ENCODE results near the gene CALML3. TPM values are rescaled to one million over a fixed set of nuclear protein-coding genes. Genes with fewer than 3 reads are reported as not detected.
A peak's percentile ranks its signal among the peaks of the same experiment; 100 is the strongest.

Gene CALML3
- total and polyA plus RNA-seq, 8 donors: 0.46 to 64.6 TPM; not detected in 6

DNA sequence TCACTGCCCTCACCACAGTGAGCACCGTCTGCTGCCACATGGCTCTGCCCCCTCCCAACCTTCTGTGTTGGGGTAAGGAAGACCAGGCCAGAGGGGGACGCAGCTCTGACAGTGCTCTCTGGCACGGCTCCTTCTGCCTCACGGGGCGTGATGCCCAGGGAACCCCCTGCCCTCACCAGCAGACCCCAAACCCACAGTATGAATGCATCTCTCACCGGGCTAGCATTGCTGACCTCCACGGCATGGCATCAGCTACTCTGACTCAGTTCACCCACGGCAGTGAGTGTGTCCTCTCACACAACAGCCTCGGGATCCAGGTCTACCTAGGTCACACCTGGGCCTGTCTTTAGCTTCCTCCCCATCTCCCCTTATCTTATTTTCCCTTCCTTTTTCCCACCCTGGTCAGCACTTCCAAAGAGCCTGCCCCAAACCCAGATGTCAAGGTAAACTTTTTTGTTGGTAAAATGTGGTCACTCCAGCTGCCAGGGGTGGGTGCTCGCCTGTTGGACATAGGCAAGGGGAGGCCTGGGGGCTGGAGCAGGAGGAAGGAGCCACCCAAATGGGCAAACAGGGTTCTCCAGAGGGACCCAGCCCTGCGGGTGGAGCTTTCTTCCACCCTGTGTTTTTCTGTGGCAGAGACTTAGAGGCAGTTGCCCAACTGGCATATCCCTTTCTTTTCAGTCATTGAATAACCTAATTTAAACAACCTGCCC is 4.4 kb downstream of the CALML3 start:
- Histone ChIP-seq H3K27ac (peak overlapping the region in 2 of 5 donors; percentile 11 to 57), H3K4me3 (no peak overlapping the region), H3K9me3 (no peaks in the 10 kb centered on the region), H3K4me1 (peaks cover 0 to 33% (median 2%) of the 10 kb centered on the region in 4 donors), H3K27me3 (no peaks in the 10 kb centered on the region), H3K36me3 (no peaks in the 10 kb centered on the region)
- WGBS, 5 donors: 81 to 85% (median 83%) methylated on average over 11 of the region's 11 CpGs
- intact Hi-C loops (cut with DNase I; ENCODE audit: low total_unique reads): no loop called here
- TF ChIP-seq POLR2A (IDR thresholded peaks at IDR 0.05) (no peak), EP300 (IDR thresholded peaks at IDR 0.05) (no peak), POLR2AphosphoS5 (IDR thresholded peaks at IDR 0.05) (no peak)
- TF ChIP-seq, protein P1, sequence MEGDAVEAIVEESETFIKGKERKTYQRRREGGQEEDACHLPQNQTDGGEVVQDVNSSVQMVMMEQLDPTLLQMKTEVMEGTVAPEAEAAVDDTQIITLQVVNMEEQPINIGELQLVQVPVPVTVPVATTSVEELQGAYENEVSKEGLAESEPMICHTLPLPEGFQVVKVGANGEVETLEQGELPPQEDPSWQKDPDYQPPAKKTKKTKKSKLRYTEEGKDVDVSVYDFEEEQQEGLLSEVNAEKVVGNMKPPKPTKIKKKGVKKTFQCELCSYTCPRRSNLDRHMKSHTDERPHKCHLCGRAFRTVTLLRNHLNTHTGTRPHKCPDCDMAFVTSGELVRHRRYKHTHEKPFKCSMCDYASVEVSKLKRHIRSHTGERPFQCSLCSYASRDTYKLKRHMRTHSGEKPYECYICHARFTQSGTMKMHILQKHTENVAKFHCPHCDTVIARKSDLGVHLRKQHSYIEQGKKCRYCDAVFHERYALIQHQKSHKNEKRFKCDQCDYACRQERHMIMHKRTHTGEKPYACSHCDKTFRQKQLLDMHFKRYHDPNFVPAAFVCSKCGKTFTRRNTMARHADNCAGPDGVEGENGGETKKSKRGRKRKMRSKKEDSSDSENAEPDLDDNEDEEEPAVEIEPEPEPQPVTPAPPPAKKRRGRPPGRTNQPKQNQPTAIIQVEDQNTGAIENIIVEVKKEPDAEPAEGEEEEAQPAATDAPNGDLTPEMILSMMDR (IDR thresholded peaks at IDR 0.05): no peak
- peak in 1 of 2 donors; percentile 20 for DNase-seq

DNA sequence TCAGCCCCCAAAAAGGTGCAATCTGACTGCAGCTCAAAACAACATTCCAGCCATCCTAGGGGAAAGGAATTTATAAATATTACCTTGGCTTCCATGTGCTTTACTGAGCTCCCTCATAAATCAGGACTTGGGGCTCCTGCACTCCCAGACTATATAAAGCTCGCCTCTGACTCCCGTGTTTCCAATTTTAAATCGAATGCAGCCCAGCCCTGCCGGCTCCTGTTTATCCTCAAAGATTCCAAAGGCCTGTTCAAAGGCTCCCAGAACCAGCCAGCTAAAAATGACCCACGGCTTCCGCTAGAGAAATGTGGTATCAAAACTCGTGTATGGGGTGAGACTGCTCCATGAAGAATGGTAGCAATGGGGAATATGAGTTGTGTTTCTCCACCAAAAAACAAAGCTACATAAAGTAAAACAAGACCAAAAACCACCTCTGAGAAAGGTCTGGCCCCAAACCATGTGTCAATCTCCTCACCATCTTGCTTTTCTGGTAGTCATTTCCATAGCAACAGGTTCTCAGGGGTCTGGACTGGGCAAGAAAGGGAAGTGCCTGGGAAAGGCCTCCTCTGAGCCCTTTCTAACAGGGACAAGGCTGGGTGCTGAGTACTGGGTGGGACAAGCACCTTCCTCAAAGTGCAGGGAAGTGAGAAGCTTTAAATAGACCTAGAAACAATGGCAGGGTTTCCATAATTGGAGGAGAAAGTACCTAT is 5.1 kb downstream of the CALML3 start:
- 74 to 85% (median 79%) methylated on average over 7 of the region's 7 CpGs for WGBS, 5 donors
- H3K4me1 ChIP-seq: peaks cover 2 to 40% (median 8%) of the 10 kb centered on the region in 4 donors
- intact Hi-C loops (cut with DNase I; ENCODE audit: low total_unique reads): no loop called here
- peak overlapping the region in 2 of 5 donors; percentile 11 to 57 for H3K27ac ChIP-seq
- H3K4me3 ChIP-seq: no peak overlapping the region
- TF ChIP-seq POLR2AphosphoS5 (IDR thresholded peaks at IDR 0.05): no peak
- TF ChIP-seq, protein P1 (IDR thresholded peaks at IDR 0.05): no peak
- no peak for TF ChIP-seq POLR2A (IDR thresholded peaks at IDR 0.05)
- no peak for TF ChIP-seq EP300 (IDR thresholded peaks at IDR 0.05)
- DNase-seq: peak in 1 of 2 donors; percentile 19
- H3K36me3 ChIP-seq: no peaks in the 10 kb centered on the region
- H3K9me3 ChIP-seq: no peaks in the 10 kb centered on the region
- H3K27me3 ChIP-seq: no peaks in the 10 kb centered on the region

DNA sequence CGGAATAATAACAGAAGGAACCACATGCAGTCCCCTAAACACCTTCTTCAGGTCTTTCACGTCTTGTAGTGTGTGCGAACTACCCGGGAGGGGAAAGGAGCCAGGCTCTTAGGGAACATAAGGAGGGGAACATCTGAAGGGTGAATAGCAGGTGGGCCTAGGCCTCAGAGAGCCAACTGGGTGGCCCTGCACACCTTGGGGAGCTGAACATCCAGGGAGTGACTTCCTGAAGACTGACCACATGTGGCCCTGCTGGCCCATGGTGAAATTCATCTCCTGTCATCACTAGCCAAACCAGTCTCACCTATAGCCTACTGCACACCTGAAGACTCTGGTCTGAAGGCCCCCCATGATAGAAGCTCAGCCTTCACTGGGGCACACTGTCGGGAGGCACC is 5.6 kb downstream of the CALML3 start:
- H3K36me3 ChIP-seq: no peaks in the 10 kb centered on the region
- 90 to 96% (median 96%) methylated on average over 5 of the region's 5 CpGs for WGBS, 5 donors
- peaks cover 6 to 44% (median 12%) of the 10 kb centered on the region in 4 donors for H3K4me1 ChIP-seq
- H3K4me3 ChIP-seq: no peak overlapping the region
- TF ChIP-seq EP300 (IDR thresholded peaks at IDR 0.05) (no peak), POLR2A (IDR thresholded peaks at IDR 0.05) (no peak)
- no peaks in the 10 kb centered on the region for H3K27me3 ChIP-seq
- intact Hi-C loops (cut with DNase I; ENCODE audit: low total_unique reads): no loop called here
- H3K9me3 ChIP-seq: no peaks in the 10 kb centered on the region
- peak overlapping the region in 2 of 5 donors; percentile 11 to 57 for H3K27ac ChIP-seq
- peak in 1 of 2 donors; percentile 11 for DNase-seq

DNA sequence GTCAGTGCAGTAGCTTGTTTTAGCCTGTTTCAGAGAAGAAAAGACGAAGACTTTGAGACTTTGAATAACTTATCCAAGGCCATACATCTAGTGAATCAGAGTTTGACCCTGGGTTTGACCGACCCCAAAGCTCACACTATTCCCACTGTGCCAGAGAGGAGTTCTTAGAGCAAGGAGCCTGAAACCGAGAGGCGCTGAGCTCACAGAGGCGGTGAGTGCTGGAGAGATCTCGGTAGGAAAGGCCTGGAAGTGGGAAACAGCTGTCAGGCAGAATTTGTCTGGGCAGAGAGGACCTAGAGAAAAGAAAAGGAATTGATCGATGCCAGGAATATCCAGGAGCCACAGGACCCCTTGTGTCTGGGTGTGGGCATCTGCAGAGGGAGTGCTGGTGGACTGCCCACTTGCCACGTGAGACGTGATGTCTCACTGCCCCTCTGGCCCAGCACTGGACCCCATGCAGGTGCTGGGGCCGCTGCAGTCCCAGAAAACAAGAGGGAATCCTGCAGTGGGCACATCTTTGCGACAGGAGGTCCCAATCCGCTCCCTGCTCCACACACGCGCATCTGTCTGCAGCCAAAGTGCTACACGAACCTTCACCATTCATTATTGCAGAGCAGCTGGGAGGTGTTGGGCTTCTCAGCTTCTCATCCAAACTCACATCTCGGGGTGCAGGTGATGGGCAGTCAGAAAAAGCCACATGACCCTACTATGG is 6.2 kb downstream of the CALML3 start:
- TF ChIP-seq POLR2A (IDR thresholded peaks at IDR 0.05) (no peak), POLR2AphosphoS5 (IDR thresholded peaks at IDR 0.05) (no peak)
- Histone ChIP-seq H3K4me1 (peaks cover 6 to 47% (median 14%) of the 10 kb centered on the region in 4 donors), H3K9me3 (no peaks in the 10 kb centered on the region), H3K27me3 (no peaks in the 10 kb centered on the region), H3K27ac (peak overlapping the region in 1 of 5 donors; percentile 57), H3K4me3 (no peak overlapping the region), H3K36me3 (no peaks in the 10 kb centered on the region)
- intact Hi-C loops (cut with DNase I; ENCODE audit: low total_unique reads): no loop called here
- WGBS, 5 donors: 92 to 96% (median 94%) methylated on average over 16 of the region's 16 CpGs
- DNase-seq: peak in 1 of 2 donors; percentile 16

Data from stomach (tissue), 9 donors.